A549 (cell line): ENCODE results near the gene ABHD17A. TPM values are rescaled to one million over a fixed set of nuclear protein-coding genes. Genes with fewer than 3 reads are reported as not detected.

ENCODE experiments used
- ATAC-seq, 2 experiments: fragments of 200-7000 bp in 1 of 2; fragments of >200 bp in 1 of 2; cut with Nextera tagmentation in 1 of 2; cut with Tn5 transposase in 1 of 2; 3 replicates each; pipeline versions ENCODE4 v1.8.0 to v1.9.1; 2018 to 2020; ENCODE audit warnings: mild to moderate bottlenecking in 1 of 2, moderate library complexity in 1 of 2
- CTCF ChIA-PET: fragments of 300-600 bp; sonication (Branson Sonifier 250); formaldehyde crosslinking; extraction: SDS; loops from one replicate; lab custom pipeline; 2021; ENCODE audit warnings: antibody characterized with exemption, inconsistent platforms; lab: Yijun Ruan, JAX
- POLR2A ChIA-PET: fragments of 350-600 bp; formaldehyde crosslinking; extraction: SDS; loops from one replicate; lab custom pipeline; 2021; ENCODE audit warnings: antibody characterized with exemption, inconsistent platforms; lab: Yijun Ruan, JAX
- DNase-seq, 2 experiments: peaks; one replicate each; pipeline versions ENCODE4 v3.0.0 to v3.0.0-alpha.2; 2011 to 2016; ENCODE audit warnings: low read depth in 1 of 2, low spot score in 1 of 2
- FAIRE-seq: peaks from 2 replicates; lab custom pipeline; 2011; peaks lifted over from hg19 to GRCh38; lab: Jason Lieb, UNC
- H3K27ac ChIP-seq, 2 experiments: fragments of >200 bp; sonication (Bioruptor Twin); formaldehyde crosslinking; 3 replicates each; pipeline ENCODE4 v1.5.1; 2016 to 2017
- H3K4me1 ChIP-seq: fragments of >200 bp; sonication (Bioruptor Twin); formaldehyde crosslinking; 3 replicates; pipeline ENCODE4 v1.6.1; 2016
- H3K4me2 ChIP-seq: fragments of >200 bp; sonication (Bioruptor Twin); formaldehyde crosslinking; 3 replicates; pipeline ENCODE4 v1.6.1; 2016
- H3K4me3 ChIP-seq: fragments of >200 bp; sonication (Bioruptor Twin); formaldehyde crosslinking; 3 replicates; pipeline ENCODE4 v1.5.1; 2016
- H3K9me3 ChIP-seq: fragments of >200 bp; sonication (Bioruptor Twin); formaldehyde crosslinking; 3 replicates; pipeline ENCODE4 v1.6.1; 2016
- CBX2 ChIP-seq: fragments of 200-600 bp; sonication (generic); IDR thresholded peaks from 2 replicates; pipeline ENCODE4 v1.6.1; 2016; ENCODE audit warnings: low read depth, mild to moderate bottlenecking, borderline replicate concordance
- CHD4 ChIP-seq: fragments of 200-600 bp; sonication (generic); IDR thresholded peaks from 2 replicates; pipeline ENCODE4 v1.6.1; 2016; ENCODE audit warnings: antibody characterized with exemption, mild to moderate bottlenecking, borderline replicate concordance
- CTCF ChIP-seq: fragments of >200 bp; sonication (Bioruptor Twin); formaldehyde crosslinking; IDR thresholded peaks from 3 replicates; pipeline ENCODE4 v1.5.1; 2016
- EHMT2 ChIP-seq: fragments of 200-600 bp; sonication (generic); IDR thresholded peaks from 2 replicates; pipeline ENCODE4 v1.6.1; 2016; ENCODE audit warnings: antibody characterized with exemption, low read depth, mild to moderate bottlenecking, moderate library complexity
- ELK1 ChIP-seq: fragments of 150-350 bp; IDR thresholded peaks from 2 replicates; pipeline ENCODE4 v1.6.1; 2014; ENCODE audit warnings: low read depth, mild to moderate bottlenecking, low read length
- ESRRA ChIP-seq: fragments of 150-350 bp; IDR thresholded peaks from 2 replicates; pipeline ENCODE4 v1.6.1; 2014; ENCODE audit warnings: mild to moderate bottlenecking, low read length, borderline replicate concordance
- FOSL2 ChIP-seq, 2 experiments: fragments of 450-650 bp in 1 of 2; fragments of >200 bp in 1 of 2; sonication (Bioruptor Twin) in 1 of 2; formaldehyde crosslinking; IDR thresholded peaks; 2 replicates each; pipeline versions ENCODE4 v1.5.0 to v1.6.1; 2016 to 2020; ENCODE audit warnings: mild to moderate bottlenecking in 1 of 2, moderate library complexity in 1 of 2
- HDAC2 ChIP-seq: fragments of 200-600 bp; sonication (generic); IDR thresholded peaks from 2 replicates; pipeline ENCODE4 v1.6.1; 2016
- HEYL ChIP-seq: fragments of 250-450 bp; sonication (Bioruptor Pico); IDR thresholded peaks from 2 replicates; pipeline ENCODE4 v1.8.0; 2021; ENCODE audit warnings: mild to moderate bottlenecking, moderate library complexity
- HOXB5 ChIP-seq: fragments of 250-450 bp; sonication (Bioruptor Pico); IDR thresholded peaks from 2 replicates; pipeline ENCODE4 v1.5.0; 2020; ENCODE audit warnings: mild to moderate bottlenecking, moderate library complexity
- KDM1A ChIP-seq: fragments of 200-600 bp; sonication (generic); IDR thresholded peaks from 2 replicates; pipeline ENCODE4 v1.6.1; 2016; ENCODE audit warnings: low read depth, mild to moderate bottlenecking
- KDM5A ChIP-seq: fragments of 200-600 bp; sonication (generic); IDR thresholded peaks from 2 replicates; pipeline ENCODE4 v1.6.1; 2016; ENCODE audit warnings: antibody characterized with exemption, mild to moderate bottlenecking
- MAFK ChIP-seq: fragments of 450-650 bp; IDR thresholded peaks from 2 replicates; pipeline ENCODE4 v1.6.1; 2014; ENCODE audit not compliant: partially characterized antibody
- RNF2 ChIP-seq: fragments of 200-600 bp; sonication (generic); IDR thresholded peaks from 2 replicates; pipeline ENCODE4 v1.6.1; 2016; ENCODE audit warnings: low read depth, mild to moderate bottlenecking, antibody characterized with exemption, moderate library complexity, borderline replicate concordance
- SREBF2 ChIP-seq: fragments of 450-650 bp; IDR thresholded peaks from 2 replicates; pipeline ENCODE4 v1.6.1; 2014; ENCODE audit warnings: mild to moderate bottlenecking, moderate library complexity
- TFCP2L1 ChIP-seq: fragments of 250-450 bp; sonication (Bioruptor Pico); IDR thresholded peaks from 2 replicates; pipeline ENCODE4 v1.5.0; 2021; ENCODE audit warnings: mild to moderate bottlenecking
- ZC3H11A ChIP-seq: fragments of 450-650 bp; IDR thresholded peaks from 2 replicates; pipeline ENCODE4 v1.6.1; 2014; ENCODE audit warnings: antibody characterized with exemption, mild to moderate bottlenecking
- WGBS: methylation state at CpG from one replicate; pipeline ENCODE4 v1.1.6; 2017; ENCODE audit errors: missing lambda C conversion rate; 5-methylcytosine and 5-hydroxymethylcytosine counted together
- polyA plus RNA-seq, 4 experiments: library from polyadenylated mRNA; depleted of rRNA in 3 of 4; stranded (reverse); fragments of >200 nt; fragmentation: RNase III in 1 of 4; extraction: RNeasy Plus Mini Kit Qiagen cat#74134 plus additional on column Dnase treatment in 1 of 4; gene quantifications; 2 replicates in 3 of 4; 3 replicates in 1 of 4; pipeline ENCODE4 v1.2.3, GENCODE V29; 2011 to 2017
- TF ChIP-seq, protein P1 (sequence below): fragments of >200 bp; sonication (Bioruptor Twin); formaldehyde crosslinking; IDR thresholded peaks from 2 replicates; pipeline ENCODE4 v1.6.1; 2016
- TF ChIP-seq, protein P2 (sequence below): fragments of 250-450 bp; sonication (Bioruptor Pico); IDR thresholded peaks from 2 replicates; pipeline ENCODE4 v1.5.0; 2020; ENCODE audit warnings: low read depth, mild to moderate bottlenecking, moderate library complexity
- TF ChIP-seq, protein P3 (sequence below): fragments of 250-450 bp; sonication (Bioruptor Pico); IDR thresholded peaks from 2 replicates; pipeline ENCODE4 v1.5.0; 2021; ENCODE audit warnings: mild to moderate bottlenecking, moderate library complexity, borderline replicate concordance

The ABHD17A gene
- polyA plus RNA-seq, 2 of the 4 experiments (the other 2 are of a cell fraction) = 12.8 to 23.1 TPM

DNA sequence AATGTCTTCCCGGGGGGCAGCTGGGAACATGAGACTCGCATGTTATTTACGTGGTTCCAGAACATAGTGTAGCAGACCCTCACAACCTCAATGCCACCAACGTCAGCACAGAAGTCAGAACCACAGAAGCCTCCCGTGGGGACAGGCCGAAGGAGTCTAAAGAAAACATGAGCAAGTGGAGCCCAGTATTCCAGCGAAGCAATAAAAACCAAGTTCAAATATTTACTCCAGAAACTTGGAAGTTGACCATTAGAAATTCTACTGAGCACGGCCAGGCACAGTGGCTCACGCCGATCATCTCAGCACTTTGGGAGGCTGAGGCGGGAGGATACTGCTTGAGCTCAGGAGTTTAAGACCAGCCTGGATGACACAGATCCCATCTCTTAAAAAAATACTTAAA is 55.3 kb downstream of the ABHD17A start:
- CTCF ChIA-PET = interaction anchor here (1.4 to 14.1 kb wide), 4 partner anchors 11 to 158 kb away, joined by 5 to 212 read pairs (median 5); no protein-coding TSS in a partner anchor

DNA sequence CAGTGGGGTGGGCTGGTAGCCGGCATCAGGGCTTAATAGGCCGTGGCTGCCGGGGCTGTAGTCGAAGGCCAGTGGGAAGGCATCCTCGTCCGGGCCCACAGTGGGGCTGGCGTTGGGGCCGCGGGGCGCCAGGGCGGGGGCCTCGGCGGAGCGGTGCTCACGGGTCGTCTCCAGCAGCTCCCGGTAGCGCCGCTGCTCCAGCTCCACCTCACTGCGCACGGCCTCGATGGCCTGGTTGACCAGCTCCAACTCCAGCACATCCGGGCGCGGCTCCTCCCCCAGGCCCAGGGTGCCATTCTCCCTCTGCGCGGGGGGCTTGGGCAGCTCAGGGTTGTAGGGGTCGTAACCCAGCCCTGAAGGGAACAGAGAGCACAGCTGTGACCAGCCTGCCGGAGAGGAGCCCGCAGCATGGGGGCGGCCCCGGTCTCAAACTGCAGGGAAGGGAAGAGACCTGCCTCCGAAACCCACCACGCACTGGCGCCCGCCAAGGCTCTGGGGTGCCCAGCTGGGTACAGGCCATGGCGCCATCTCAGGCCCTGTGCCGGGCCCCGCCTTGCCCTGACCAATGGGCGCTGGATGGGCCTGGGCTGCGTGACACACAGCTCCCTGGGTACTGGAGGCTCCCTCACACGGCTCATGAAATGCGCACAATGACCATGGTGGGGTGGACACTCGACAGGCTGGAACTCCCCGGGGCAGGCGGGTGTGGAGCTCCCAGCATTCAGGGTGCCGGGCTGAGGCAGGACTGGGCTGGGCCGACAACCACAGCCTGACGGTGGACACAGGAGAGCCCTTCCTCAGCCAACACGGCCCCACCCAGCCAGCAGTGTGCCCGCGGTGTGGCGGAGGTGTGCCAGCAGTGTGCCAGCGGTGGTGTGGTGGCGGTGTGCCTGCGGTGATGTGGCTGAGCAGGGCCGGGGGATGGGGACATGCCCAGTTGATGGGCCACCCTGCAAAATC is 56.7 kb downstream of the ABHD17A start:
- Histone ChIP-seq H3K4me3 (no peak overlapping the region), H3K4me1 (peaks cover 10% of the 10 kb centered on the region), H3K4me2 (no peak overlapping the region), H3K27ac (no peak overlapping the region), H3K9me3 (no peaks in the 10 kb centered on the region)
- TF ChIP-seq MAFK = no peak
- FAIRE-seq (no peak), ATAC-seq (no peak), DNase-seq (no peak)
- ChIA-PET POLR2A (no interaction called here), CTCF (interaction anchor here (0.8 to 14.1 kb wide), 6 partner anchors 12 to 163 kb away, joined by 3 to 212 read pairs (median 4); no protein-coding TSS in a partner anchor)
- WGBS = 85% methylated on average over 4 of the region's 57 CpGs

More for the DNA sequence above, 55.3 kb downstream of the ABHD17A start:
- no peak overlapping the region for H3K27ac ChIP-seq
- 84% methylated on average over 11 of the region's 11 CpGs for WGBS
- TF ChIP-seq CBX2 (no peak), MAFK (no peak), ELK1 (no peak), RNF2 (no peak), ESRRA (no peak), ZC3H11A (no peak), HEYL (CRISPR knock-in tag) (no peak), KDM1A (no peak)
- TF ChIP-seq, protein P1, sequence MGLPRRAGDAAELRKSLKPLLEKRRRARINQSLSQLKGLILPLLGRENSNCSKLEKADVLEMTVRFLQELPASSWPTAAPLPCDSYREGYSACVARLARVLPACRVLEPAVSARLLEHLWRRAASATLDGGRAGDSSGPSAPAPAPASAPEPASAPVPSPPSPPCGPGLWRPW = no peak
- TF ChIP-seq, protein P2, sequence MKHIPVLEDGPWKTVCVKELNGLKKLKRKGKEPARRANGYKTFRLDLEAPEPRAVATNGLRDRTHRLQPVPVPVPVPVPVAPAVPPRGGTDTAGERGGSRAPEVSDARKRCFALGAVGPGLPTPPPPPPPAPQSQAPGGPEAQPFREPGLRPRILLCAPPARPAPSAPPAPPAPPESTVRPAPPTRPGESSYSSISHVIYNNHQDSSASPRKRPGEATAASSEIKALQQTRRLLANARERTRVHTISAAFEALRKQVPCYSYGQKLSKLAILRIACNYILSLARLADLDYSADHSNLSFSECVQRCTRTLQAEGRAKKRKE (CRISPR knock-in tag) = no peak
- no peak for ATAC-seq
- no peak for FAIRE-seq
- no peak for DNase-seq
- no peak overlapping the region for H3K4me2 ChIP-seq
- POLR2A ChIA-PET = no interaction called here
- no peaks in the 10 kb centered on the region for H3K9me3 ChIP-seq
- H3K4me3 ChIP-seq = no peak overlapping the region
- H3K4me1 ChIP-seq = peaks cover 10% of the 10 kb centered on the region

DNA sequence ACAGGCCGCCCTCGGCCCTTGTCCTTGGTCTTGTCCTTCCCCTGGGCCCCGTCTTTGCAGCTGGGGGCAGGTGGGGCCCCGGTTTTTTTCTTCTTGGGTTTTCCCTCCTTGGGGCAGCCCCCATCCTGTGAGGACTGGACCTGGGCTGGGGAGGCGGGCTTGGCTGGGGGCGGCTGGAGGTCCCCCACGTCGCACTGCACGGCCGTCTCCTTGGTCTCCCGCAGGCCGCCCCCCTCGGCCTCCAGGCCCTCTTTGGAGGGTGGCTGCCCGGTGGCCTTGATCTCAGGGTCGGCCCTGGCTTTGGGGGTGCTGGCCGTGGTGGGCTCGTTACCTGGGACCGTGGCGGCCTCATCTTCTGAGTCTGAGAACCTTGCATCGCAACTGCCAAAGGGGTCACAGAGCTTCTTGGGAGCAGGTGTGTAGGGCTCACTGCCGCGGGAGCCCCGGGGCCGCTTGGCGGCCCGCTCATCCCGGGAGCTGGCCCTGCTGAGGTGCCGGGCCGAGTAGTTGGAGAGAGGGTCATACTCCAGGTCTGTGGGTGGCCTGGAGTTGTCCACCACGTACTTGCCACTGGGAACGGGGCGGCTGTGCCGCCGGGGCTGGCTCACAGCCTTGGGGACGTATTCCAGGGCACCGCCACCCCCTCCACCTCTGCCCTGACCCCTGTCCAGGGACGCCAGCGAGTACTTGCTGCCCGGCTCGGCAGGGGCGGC is 57.6 kb downstream of the ABHD17A start:
- H3K4me1 ChIP-seq = peaks cover 10% of the 10 kb centered on the region
- 89% methylated on average over 13 of the region's 41 CpGs for WGBS
- TF ChIP-seq CHD4 (no peak), HOXB5 (CRISPR knock-in tag) (no peak), SREBF2 (no peak), KDM5A (no peak), EHMT2 (no peak), CTCF (no peak), FOSL2 (IDR thresholded peaks at IDR 0.05) (no peak), FOSL2 (CRISPR knock-in tag; IDR thresholded peaks at IDR 0.05) (no peak), TFCP2L1 (no peak), HDAC2 (no peak)
- TF ChIP-seq, protein P3, sequence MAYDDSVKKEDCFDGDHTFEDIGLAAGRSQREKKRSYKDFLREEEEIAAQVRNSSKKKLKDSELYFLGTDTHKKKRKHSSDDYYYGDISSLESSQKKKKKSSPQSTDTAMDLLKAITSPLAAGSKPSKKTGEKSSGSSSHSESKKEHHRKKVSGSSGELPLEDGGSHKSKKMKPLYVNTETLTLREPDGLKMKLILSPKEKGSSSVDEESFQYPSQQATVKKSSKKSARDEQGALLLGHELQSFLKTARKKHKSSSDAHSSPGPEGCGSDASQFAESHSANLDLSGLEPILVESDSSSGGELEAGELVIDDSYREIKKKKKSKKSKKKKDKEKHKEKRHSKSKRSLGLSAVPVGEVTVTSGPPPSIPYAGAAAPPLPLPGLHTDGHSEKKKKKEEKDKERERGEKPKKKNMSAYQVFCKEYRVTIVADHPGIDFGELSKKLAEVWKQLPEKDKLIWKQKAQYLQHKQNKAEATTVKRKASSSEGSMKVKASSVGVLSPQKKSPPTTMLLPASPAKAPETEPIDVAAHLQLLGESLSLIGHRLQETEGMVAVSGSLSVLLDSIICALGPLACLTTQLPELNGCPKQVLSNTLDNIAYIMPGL = no peak
- ATAC-seq (no peak), DNase-seq (no peak), FAIRE-seq (no peak)
- ChIA-PET CTCF (interaction anchor here (0.8 to 14.1 kb wide), 9 partner anchors 13 to 313 kb away, joined by 3 to 212 read pairs (median 4); no protein-coding TSS in a partner anchor), POLR2A (no interaction called here)
- H3K4me2 ChIP-seq = no peak overlapping the region
- H3K4me3 ChIP-seq = no peak overlapping the region
- no peak overlapping the region for H3K27ac ChIP-seq
- no peaks in the 10 kb centered on the region for H3K9me3 ChIP-seq
